GM19240 (cell line): ENCODE data around the gene ZNF133.

Experiments used
- DNase-seq: peaks from one replicate; pipeline ENCODE4 v3.0.0; 2011; ENCODE audit warnings: low spot score; ENCODE audit not compliant: insufficient read length

The ZNF133 gene

GRCh38 chr20:18361678-18362077 lies 73.4 kb downstream of the ZNF133 start:
- DNase-seq = no peak

- DNase-seq = no peak
These were observed 74.6 kb downstream of the ZNF133 start for GRCh38 chr20:18362916-18363315.

- no peak for DNase-seq
These were observed 75.4 kb downstream of the ZNF133 start for GRCh38 chr20:18363708-18364107.

- no peak for DNase-seq
These were observed 76.4 kb downstream of the ZNF133 start for GRCh38 chr20:18364768-18365167.
